ENCODE results near the gene SMO. TPM values are rescaled to one million over a fixed set of nuclear protein-coding genes. Genes with fewer than 3 reads are reported as not detected.

The SMO gene
- total RNA-seq, 1 experiment from 2014 or later = 40.3 TPM

GRCh38 chr7:129258649-129259389 lies 70.4 kb downstream of the SMO start:
- H3K4me1 ChIP-seq (ENCODE audit: insufficient read depth, low read length, poor library complexity, severe bottlenecking) = peaks cover 35% of the 10 kb centered on the region
- intact Hi-C loops (cut with micrococcal nuclease; ENCODE audit: unreplicated experiment) = no loop called here
- peak overlapping the region; percentile 88 for H3K27ac ChIP-seq (ENCODE audit: low read depth, low read length, poor library complexity, severe bottlenecking)
- ChIA-PET POLR2A (ENCODE audit: low non-redundant PET) (interaction anchor here (0.5 to 0.6 kb wide), 2 partner anchors 28 to 36 kb away, joined by 3 to 6 read pairs; no protein-coding TSS in a partner anchor), CTCF (interaction anchor here (0.6 to 0.7 kb wide), 2 partner anchors 34 to 38 kb away, joined by 3 to 7 read pairs; partner anchors contain the start of gene AHCYL2)
- H3K27me3 ChIP-seq (replicated peaks; ENCODE audit: insufficient read depth, low read depth, low read length, poor library complexity) = no peaks in the 10 kb centered on the region
- peak overlapping the region; percentile 17 for H3K4me3 ChIP-seq (ENCODE audit: low read depth, low read length, poor library complexity, severe bottlenecking)
- H3K9me3 ChIP-seq (ENCODE audit: low read depth, low read length, poor library complexity, severe bottlenecking) = no peaks in the 10 kb centered on the region
- no peaks in the 10 kb centered on the region for H3K36me3 ChIP-seq (ENCODE audit: insufficient read depth, low read length, poor library complexity, severe bottlenecking)
- peak; percentile 95 for DNase-seq (ENCODE audit: low spot score)
- TSS peak; percentile 63 for BruUV-seq (replicated peaks)
- no peak for TF ChIP-seq EZH2 (IDR thresholded peaks at IDR 0.05; ENCODE audit: borderline replicate concordance, low read depth, low read length, poor library complexity, severe bottlenecking)
- no peak for TF ChIP-seq CTCF (conservative IDR thresholded peaks at IDR 0.05; ENCODE audit: low read depth, low read length)

GRCh38 chr7:129262324-129262723 lies 73.9 kb downstream of the SMO start:
- DNase-seq (ENCODE audit: low spot score) = no peak
- Histone ChIP-seq H3K9me3 (ENCODE audit: low read depth, low read length, poor library complexity, severe bottlenecking) (no peaks in the 10 kb centered on the region), H3K27ac (ENCODE audit: low read depth, low read length, poor library complexity, severe bottlenecking) (no peak overlapping the region), H3K4me3 (ENCODE audit: low read depth, low read length, poor library complexity, severe bottlenecking) (no peak overlapping the region), H3K36me3 (ENCODE audit: insufficient read depth, low read length, poor library complexity, severe bottlenecking) (no peaks in the 10 kb centered on the region), H3K4me1 (ENCODE audit: insufficient read depth, low read length, poor library complexity, severe bottlenecking) (peaks cover 31% of the 10 kb centered on the region), H3K27me3 (replicated peaks; ENCODE audit: insufficient read depth, low read depth, low read length, poor library complexity) (no peaks in the 10 kb centered on the region)
- TF ChIP-seq EZH2 (IDR thresholded peaks at IDR 0.05; ENCODE audit: borderline replicate concordance, low read depth, low read length, poor library complexity, severe bottlenecking) (no peak), CTCF (conservative IDR thresholded peaks at IDR 0.05; ENCODE audit: low read depth, low read length) (no peak)
- BruUV-seq (replicated peaks) = no TSS peak
- intact Hi-C loops (cut with micrococcal nuclease; ENCODE audit: unreplicated experiment) = no loop called here
- POLR2A ChIA-PET (ENCODE audit: low non-redundant PET) = interaction anchor here (0.6 kb wide), 1 partner anchor 74 kb away, joined by 10 read pairs; the partner anchor contains the start of gene SMO
- CTCF ChIA-PET = no interaction called here

Other genes with a start within 250 kb of the SMO start
- gene TNPO3, start 133.5 kb upstream of the SMO start, total RNA-seq (2021) = 72.7 and 77.8 TPM in 2 replicates
- gene TSPAN33, start 43.9 kb upstream of the SMO start, total RNA-seq (2021) = 1.6 and 3.5 TPM in 2 replicates
- 27.2 and 35.2 TPM in 2 replicates for gene AHCYL2, start 36.4 kb downstream of the SMO start, total RNA-seq (2021)
- 9.1 and 10.7 TPM in 2 replicates for gene STRIP2, start 245.8 kb downstream of the SMO start, total RNA-seq (2021)

Data from A673 (cell line).